Activated naive CD8-positive, alpha-beta T cell treated with anti-CD3 and anti-CD28 coated beads, Interleukin-2, amount 10 ng/mL, durations not matched to agents 7 days and 5 days (primary cell): ENCODE measurements around the gene UBE2F. TPM values are rescaled to one million over a fixed set of nuclear protein-coding genes. Genes with fewer than 3 reads are reported as not detected.
"Not testable (repeated sequence)": the region's sequence is repeated elsewhere in the genome, so short reads cannot be mapped to it uniquely, and the experiment has no call there.

Experiments
- ATAC-seq: fragments of 150-1000 bp; cut with Tn5 transposase; one replicate; pipeline ENCODE4 v1.10.0; 2021; ENCODE audit warnings: low read depth, moderate library complexity
- POLR2A ChIA-PET: fragments of 350-600 bp; sonication (Branson Sonifier 250); formaldehyde crosslinking; loops from one replicate; lab custom pipeline; 2021; ENCODE audit warnings: antibody characterized with exemption; lab: Charles Lee
- DNase-seq: peaks from one replicate; pipeline ENCODE4 v3.0.0; 2021
- H3K27ac Mint-ChIP-seq: one replicate; pipeline ENCODE4 v1.8.0; 2022; ENCODE audit warnings: mild to moderate bottlenecking, mixed read lengths
- H3K27me3 Mint-ChIP-seq: one replicate; pipeline ENCODE4 v1.8.0; 2022; ENCODE audit warnings: mild to moderate bottlenecking, moderate library complexity, mixed read lengths
- H3K36me3 Mint-ChIP-seq: one replicate; pipeline ENCODE4 v1.8.0; 2021; ENCODE audit warnings: mild to moderate bottlenecking, mixed read lengths
- H3K4me1 Mint-ChIP-seq: one replicate; pipeline ENCODE4 v1.8.0; 2021; ENCODE audit warnings: mixed read lengths
- H3K4me3 Mint-ChIP-seq: one replicate; pipeline ENCODE4 v1.8.0; 2022; ENCODE audit warnings: mild to moderate bottlenecking, moderate library complexity, mixed read lengths
- H3K9me3 Mint-ChIP-seq: one replicate; pipeline ENCODE4 v1.8.0; 2021; ENCODE audit warnings: mixed read lengths
- total RNA-seq, 2 experiments: library from RNA; stranded (reverse); gene quantifications; one replicate each; pipeline ENCODE4 v1.2.3, GENCODE V29; 2021

The UBE2F gene
- total RNA-seq, 2 experiments from 2014 or later, result 49.0 to 49.8 TPM

DNA sequence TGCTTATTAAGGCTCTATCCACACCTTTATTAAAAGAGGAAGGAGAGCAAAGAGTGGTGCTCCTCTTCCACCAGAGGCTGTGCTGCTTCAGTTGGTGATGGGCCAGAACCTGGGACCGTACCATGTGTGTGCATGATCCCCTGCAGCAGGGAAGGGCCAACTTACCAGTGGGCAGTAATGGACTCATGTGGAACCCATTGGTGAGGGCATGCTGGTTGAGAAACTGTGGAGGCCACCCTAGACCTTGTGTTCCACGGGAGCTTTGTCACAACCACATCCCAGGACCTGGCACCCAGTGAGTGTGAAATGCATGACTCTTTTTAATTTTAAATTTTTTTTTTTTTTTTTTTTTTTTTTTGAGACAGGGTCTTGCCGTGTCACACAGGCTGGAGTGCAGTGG lies 5.4 kb downstream of the UBE2F start:
- Mint-ChIP-seq H3K4me3 (no peak overlapping the region), H3K36me3 (peaks cover 24% of the 10 kb centered on the region), H3K27me3 (no peaks in the 10 kb centered on the region), H3K27ac (no peak overlapping the region), H3K4me1 (peaks cover 34% of the 10 kb centered on the region), H3K9me3 (no peaks in the 10 kb centered on the region)
- no peak for ATAC-seq
- POLR2A ChIA-PET, result no interaction called here
- no peak for DNase-seq

DNA sequence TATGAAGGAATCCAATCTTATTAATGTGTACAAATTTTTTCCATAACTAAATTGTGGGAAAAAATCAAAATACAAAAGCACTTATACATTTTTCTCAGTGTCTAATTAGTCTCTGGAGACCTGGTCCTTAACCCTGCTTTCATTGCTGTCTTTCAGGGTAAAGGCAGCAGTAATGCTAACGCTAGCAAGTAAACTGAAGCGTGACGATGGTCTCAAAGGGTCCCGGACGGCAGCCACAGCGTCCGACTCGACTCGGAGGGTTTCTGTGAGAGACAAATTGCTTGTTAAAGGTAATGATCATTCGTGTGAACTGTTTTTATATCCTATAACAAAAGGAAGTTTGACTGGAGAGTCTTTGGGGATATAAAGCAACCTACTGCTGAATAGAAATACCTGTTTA lies 6.1 kb downstream of the UBE2F start:
- Mint-ChIP-seq H3K9me3 (no peaks in the 10 kb centered on the region), H3K27me3 (no peaks in the 10 kb centered on the region), H3K4me1 (peaks cover 36% of the 10 kb centered on the region), H3K36me3 (peaks cover 30% of the 10 kb centered on the region), H3K4me3 (no peak overlapping the region), H3K27ac (no peak overlapping the region)
- ATAC-seq (no peak), DNase-seq (no peak)
- POLR2A ChIA-PET, result no interaction called here

DNA sequence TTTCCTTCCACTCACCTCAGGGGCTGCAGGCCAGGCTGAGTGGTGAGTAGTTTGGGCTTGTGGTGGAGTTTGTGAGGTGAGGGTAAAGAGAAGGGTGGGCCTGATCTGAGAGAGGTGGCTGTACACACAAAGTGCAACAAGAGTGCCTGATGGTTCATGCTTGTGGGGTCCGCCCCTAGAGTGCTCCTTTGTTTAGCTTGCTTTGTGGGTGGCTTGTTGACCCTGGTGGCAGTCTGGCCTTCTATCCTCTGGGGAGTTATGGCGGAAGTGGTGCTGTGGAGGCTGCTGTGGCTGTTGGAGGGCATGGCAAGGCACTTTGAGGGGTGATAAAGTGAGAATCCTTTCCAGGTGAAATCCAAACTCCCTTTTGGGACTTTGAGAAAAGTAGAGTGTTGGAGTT lies 10.6 kb downstream of the UBE2F start:
- no peak for ATAC-seq
- H3K27me3 Mint-ChIP-seq, result no peaks in the 10 kb centered on the region
- POLR2A ChIA-PET, result interaction anchor here (1.8 kb wide), 1 partner anchor 9 kb away, joined by 6 read pairs; no protein-coding TSS in a partner anchor
- no peaks in the 10 kb centered on the region for H3K9me3 Mint-ChIP-seq
- no peak for DNase-seq
- peaks cover 27% of the 10 kb centered on the region for H3K36me3 Mint-ChIP-seq
- no peak overlapping the region for H3K4me3 Mint-ChIP-seq
- peaks cover 42% of the 10 kb centered on the region for H3K4me1 Mint-ChIP-seq
- H3K27ac Mint-ChIP-seq, result peak overlapping the region; percentile 50

DNA sequence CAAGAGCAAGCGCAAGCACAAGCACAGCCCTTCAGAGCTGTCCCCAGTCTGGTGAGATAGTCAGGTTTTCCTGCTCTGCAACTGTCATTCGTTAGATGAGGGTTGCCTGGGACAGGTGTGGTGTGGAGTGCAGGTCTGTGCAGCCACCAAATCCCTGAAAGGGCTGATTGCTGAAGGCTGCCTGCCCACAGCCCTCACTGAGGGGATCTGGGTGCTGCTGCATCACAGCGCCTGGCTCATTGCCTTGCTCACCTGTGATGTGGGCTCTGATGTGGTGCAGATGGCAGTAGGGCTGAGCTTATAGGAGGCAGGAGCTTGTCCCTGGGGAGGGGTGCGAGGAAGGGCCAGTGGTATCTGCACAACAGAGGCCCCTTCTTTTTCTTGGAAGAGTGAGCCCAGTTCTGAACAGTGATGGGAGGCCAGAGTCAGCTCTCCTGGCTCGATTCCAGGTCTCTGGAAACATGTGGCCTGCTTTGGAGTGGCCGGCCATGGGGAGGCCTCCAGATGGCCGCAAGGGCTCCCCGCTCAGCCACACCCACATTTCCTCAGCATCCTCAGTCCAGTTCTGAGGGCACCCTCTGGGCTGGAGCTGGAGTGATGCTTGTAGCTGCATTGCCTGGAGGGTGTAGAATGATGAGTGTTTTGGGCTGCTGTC lies 11.4 kb downstream of the UBE2F start:
- Mint-ChIP-seq H3K9me3 (no peaks in the 10 kb centered on the region), H3K36me3 (peaks cover 28% of the 10 kb centered on the region), H3K4me1 (peaks cover 44% of the 10 kb centered on the region), H3K4me3 (peak overlapping the region; percentile 2), H3K27me3 (no peaks in the 10 kb centered on the region), H3K27ac (peak overlapping the region; percentile 93)
- DNase-seq (no peak), ATAC-seq (no peak)
- POLR2A ChIA-PET, result interaction anchor here (1.8 kb wide), 1 partner anchor 10 kb away, joined by 6 read pairs; no protein-coding TSS in a partner anchor

DNA sequence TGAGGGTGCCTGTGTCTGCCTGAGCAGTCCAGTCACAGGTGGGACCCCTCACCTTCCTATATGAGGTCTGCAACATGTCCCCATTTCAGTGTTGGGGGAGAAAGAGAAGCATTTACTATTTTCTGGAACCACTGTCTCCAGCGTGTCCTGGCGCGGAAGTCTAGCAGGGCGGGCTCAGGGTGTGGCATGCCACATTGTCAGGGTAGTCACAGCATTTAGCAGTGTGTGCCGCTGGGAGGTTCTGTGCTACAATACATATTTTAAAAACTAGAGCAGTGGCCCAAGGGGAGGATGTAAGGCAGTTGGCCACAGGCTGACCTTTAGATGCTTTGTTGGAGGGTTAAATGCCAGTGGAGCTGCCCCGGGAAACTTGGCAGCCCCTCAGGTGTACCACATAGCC lies 12.5 kb downstream of the UBE2F start:
- peaks cover 39% of the 10 kb centered on the region for H3K36me3 Mint-ChIP-seq
- POLR2A ChIA-PET, result interaction anchor here (1.9 kb wide), 1 partner anchor 11 kb away, joined by 9 read pairs; no protein-coding TSS in a partner anchor
- H3K4me3 Mint-ChIP-seq, result no peak overlapping the region
- ATAC-seq (no peak), DNase-seq (no peak)
- H3K9me3 Mint-ChIP-seq, result no peaks in the 10 kb centered on the region
- H3K27ac Mint-ChIP-seq, result peak overlapping the region; percentile 93
- no peaks in the 10 kb centered on the region for H3K27me3 Mint-ChIP-seq
- peaks cover 54% of the 10 kb centered on the region for H3K4me1 Mint-ChIP-seq

- ATAC-seq (no peak), DNase-seq (no peak)
- no peaks in the 10 kb centered on the region for H3K27me3 Mint-ChIP-seq
- peak overlapping the region; percentile 93 for H3K27ac Mint-ChIP-seq
- no peaks in the 10 kb centered on the region for H3K9me3 Mint-ChIP-seq
- H3K36me3 Mint-ChIP-seq, result peaks cover 41% of the 10 kb centered on the region
- peak overlapping the region; percentile 75 for H3K4me3 Mint-ChIP-seq
- POLR2A ChIA-PET, result interaction anchor here (0.7 to 1.9 kb wide), 5 partner anchors 10 to 224 kb away, joined by 3 to 9 read pairs (median 3); partner anchors contain the start of genes ILKAP and SCLY
- H3K4me1 Mint-ChIP-seq, result peaks cover 56% of the 10 kb centered on the region
Measured at GRCh38 chr2:237980087-237980486, 13.3 kb downstream of the UBE2F start.

DNA sequence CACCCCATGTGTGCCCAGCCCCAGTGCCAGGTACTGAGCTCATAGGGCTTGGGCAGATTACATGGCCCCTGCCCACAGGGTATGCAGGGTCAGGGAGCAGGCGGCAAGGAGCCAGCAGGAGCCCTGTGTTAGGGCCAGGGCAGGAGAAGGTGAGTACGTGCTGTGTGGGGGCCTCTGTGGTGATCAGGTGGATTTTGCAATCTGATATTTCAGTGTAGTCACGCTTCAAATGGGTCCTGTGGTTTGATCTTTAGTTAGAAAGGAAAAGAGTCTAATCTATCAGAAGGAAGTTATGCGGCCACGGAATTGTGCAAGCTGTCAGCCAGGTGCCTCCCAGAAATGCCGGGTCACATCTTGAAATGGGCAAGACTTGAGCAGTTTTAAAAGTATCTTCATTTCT lies 13.9 kb downstream of the UBE2F start:
- Mint-ChIP-seq H3K4me3 (peak overlapping the region; percentile 75), H3K9me3 (no peaks in the 10 kb centered on the region), H3K4me1 (peaks cover 59% of the 10 kb centered on the region), H3K36me3 (peaks cover 46% of the 10 kb centered on the region), H3K27me3 (no peaks in the 10 kb centered on the region), H3K27ac (peak overlapping the region; percentile 93)
- DNase-seq, result peak; percentile 41
- POLR2A ChIA-PET, result interaction anchor here (0.8 to 1.9 kb wide), 5 partner anchors 10 to 80 kb away, joined by 3 to 9 read pairs (median 4); partner anchors contain the start of gene SCLY
- peak; percentile 69 for ATAC-seq

DNA sequence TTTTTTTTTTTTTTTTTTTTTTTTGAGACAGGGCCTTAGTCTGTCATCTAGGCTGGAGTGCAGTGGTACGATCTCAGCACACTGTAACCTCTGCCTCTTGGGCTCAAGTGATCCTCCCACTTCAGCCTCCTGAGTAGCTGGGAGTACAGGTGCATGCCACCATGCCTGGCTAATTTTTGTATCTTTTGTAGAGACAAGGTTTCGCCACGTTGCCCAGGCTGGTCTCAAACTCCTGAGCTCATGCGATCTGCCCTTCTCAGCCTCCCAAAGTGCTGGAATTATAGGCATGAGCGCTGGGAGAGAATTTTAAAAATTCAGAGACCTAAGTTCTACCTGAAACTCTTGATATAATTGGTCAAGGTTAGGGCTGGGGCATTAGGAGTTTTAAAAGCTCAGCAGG lies 14.8 kb downstream of the UBE2F start:
- Mint-ChIP-seq H3K36me3 (peaks cover 41% of the 10 kb centered on the region), H3K4me1 (peaks cover 58% of the 10 kb centered on the region)
- not testable (repeated sequence) for H3K27ac Mint-ChIP-seq, ATAC-seq, H3K27me3 Mint-ChIP-seq, H3K4me3 Mint-ChIP-seq, H3K9me3 Mint-ChIP-seq, DNase-seq
- POLR2A ChIA-PET, result interaction anchor here (0.7 kb wide), 1 partner anchor 19 kb away, joined by 3 read pairs; no protein-coding TSS in a partner anchor

DNA sequence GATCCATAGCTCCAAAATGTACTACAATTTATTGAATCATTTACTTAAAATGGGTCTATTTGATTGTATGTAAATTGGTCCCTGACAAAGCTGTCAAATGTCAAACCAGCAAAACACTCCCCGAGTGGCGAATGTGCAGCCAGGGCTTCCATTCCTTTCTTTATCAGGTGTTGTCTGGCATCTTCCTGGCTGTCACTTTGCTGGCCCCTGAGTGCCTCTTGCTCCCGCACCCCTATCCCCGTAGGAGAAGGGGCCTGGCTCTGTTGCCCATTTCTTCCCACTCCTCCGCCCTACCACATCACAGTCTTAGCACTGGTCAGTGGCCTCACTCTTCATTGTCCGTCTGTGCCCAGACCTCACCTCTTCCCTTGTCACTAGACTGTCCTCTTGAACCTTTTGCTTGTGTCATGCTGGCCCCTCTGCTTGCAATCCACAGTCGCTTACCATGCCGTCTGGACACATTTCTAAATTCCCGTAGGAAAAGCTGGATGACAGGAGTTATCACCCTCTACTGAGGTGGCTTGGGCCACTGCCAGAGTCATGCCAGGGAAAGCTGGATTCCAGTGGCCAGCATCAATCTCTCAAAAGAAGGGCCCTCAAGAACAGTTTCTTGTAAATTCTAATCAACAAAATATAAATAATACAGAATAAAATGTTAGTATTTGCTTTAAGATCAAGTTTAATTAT lies 15.4 kb downstream of the UBE2F start:
- DNase-seq (no peak), ATAC-seq (no peak)
- Mint-ChIP-seq H3K27ac (peak overlapping the region; percentile 22), H3K36me3 (peaks cover 40% of the 10 kb centered on the region), H3K27me3 (no peaks in the 10 kb centered on the region), H3K4me3 (no peak overlapping the region), H3K9me3 (no peaks in the 10 kb centered on the region), H3K4me1 (peaks cover 58% of the 10 kb centered on the region)
- POLR2A ChIA-PET, result interaction anchor here (0.7 kb wide), 1 partner anchor 20 kb away, joined by 3 read pairs; no protein-coding TSS in a partner anchor

DNA sequence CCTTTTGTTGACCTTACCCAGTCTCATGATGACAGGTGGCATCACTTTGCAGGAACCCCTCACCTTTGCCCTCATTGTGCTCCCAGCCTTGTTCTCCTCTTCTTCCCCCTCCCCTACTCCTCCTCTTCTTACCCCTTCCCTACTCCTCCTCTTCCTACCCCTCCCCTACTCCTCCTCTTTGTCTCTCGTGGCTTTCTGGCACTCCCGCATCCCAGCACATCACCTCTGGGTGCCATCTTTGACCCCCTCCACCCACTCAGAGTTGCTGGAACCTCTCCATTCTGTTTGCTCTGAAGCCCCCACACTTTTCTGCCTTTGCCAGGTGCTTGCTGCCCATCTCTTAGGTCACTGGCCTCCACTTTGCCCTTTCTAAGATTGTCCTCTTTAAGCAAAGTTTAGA lies 17.1 kb downstream of the UBE2F start:
- H3K27ac Mint-ChIP-seq, result peak overlapping the region; percentile 72
- DNase-seq (no peak), ATAC-seq (no peak)
- H3K27me3 Mint-ChIP-seq, result no peaks in the 10 kb centered on the region
- H3K4me3 Mint-ChIP-seq, result no peak overlapping the region
- POLR2A ChIA-PET, result interaction anchor here (0.6 kb wide), 1 partner anchor 219 kb away, joined by 4 read pairs; no protein-coding TSS in a partner anchor
- H3K36me3 Mint-ChIP-seq, result peaks cover 43% of the 10 kb centered on the region
- no peaks in the 10 kb centered on the region for H3K9me3 Mint-ChIP-seq
- H3K4me1 Mint-ChIP-seq, result peaks cover 45% of the 10 kb centered on the region

DNA sequence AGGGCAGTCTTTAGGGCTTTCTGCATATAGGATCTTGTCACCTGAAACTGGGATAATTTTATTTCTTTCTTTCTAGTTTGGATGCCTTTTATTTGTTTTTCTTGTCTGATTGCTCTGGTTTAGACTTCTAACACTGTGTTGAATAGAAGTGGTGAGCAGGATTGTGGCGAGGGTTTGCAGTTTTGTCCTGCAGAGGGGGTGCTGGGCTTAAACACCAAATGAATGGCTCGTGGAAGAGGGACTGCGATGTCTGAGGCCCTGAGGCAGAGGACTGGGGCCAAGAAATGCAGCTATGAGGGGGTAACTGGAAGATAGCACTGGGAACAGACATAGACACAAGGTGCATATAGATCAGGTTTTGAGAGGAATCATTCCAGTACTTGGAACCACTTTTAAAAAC lies 20.5 kb downstream of the UBE2F start:
- Mint-ChIP-seq H3K27ac (no peak overlapping the region), H3K4me1 (peaks cover 19% of the 10 kb centered on the region), H3K27me3 (no peaks in the 10 kb centered on the region), H3K4me3 (no peak overlapping the region), H3K36me3 (peaks cover 49% of the 10 kb centered on the region), H3K9me3 (no peaks in the 10 kb centered on the region)
- DNase-seq (no peak), ATAC-seq (no peak)
- POLR2A ChIA-PET, result no interaction called here

- no peaks in the 10 kb centered on the region for H3K27me3 Mint-ChIP-seq
- H3K9me3 Mint-ChIP-seq, result no peaks in the 10 kb centered on the region
- POLR2A ChIA-PET, result interaction anchor here (0.6 kb wide), 1 partner anchor 304 kb away, joined by 3 read pairs; no protein-coding TSS in a partner anchor
Measured at GRCh38 chr2:237993701-237994100, 26.9 kb downstream of the UBE2F start.

DNA sequence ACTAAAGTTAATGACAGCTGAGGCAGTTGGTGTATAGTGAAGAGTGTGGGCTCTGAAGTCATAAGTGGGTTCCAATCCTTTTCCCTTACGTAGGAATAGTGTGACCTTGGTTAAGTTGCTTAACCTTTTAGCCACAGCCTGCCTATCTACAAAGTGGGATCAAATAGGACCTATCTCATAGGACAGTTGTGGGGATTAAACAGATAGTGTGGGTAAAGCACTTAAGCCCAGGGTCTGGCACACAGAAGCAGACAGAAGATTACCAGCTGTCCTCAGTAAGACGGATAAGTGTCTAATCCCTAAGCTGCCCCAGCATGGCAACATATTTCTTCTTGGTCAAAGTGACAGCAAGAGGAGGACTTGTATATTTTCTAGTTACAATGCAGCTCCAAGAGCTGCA lies 28.2 kb downstream of the UBE2F start:
- Mint-ChIP-seq H3K4me1 (peaks cover 20% of the 10 kb centered on the region), H3K4me3 (no peak overlapping the region), H3K36me3 (peaks cover 37% of the 10 kb centered on the region)

More at GRCh38 chr2:237993701-237994100, 26.9 kb downstream of the UBE2F start:
- Mint-ChIP-seq H3K4me1 (peaks cover 14% of the 10 kb centered on the region), H3K27ac (no peak overlapping the region), H3K4me3 (no peak overlapping the region), H3K36me3 (peaks cover 36% of the 10 kb centered on the region)
- ATAC-seq (no peak), DNase-seq (no peak)

More for the DNA sequence above, 28.2 kb downstream of the UBE2F start:
- Mint-ChIP-seq H3K9me3 (no peaks in the 10 kb centered on the region), H3K27ac (no peak overlapping the region), H3K27me3 (no peaks in the 10 kb centered on the region)
- POLR2A ChIA-PET, result no interaction called here
- ATAC-seq (no peak), DNase-seq (no peak)
